Breast epithelium (tissue), 3 donors: ENCODE measurements around the gene UBE2Q2.

Experiments
- CTCF ChIP-seq, 3 donors: fragments of 450-650 bp; IDR thresholded peaks; one replicate each; pipeline ENCODE4 v1.5.1; 2016 to 2017; ENCODE audit warnings: antibody characterized with exemption in 3 of 3, mild to moderate bottlenecking in 3 of 3, moderate library complexity in 3 of 3
- POLR2A ChIP-seq: fragments of 450-650 bp; IDR thresholded peaks from one replicate; pipeline ENCODE4 v1.6.1; 2016; ENCODE audit warnings: antibody characterized with exemption, mild to moderate bottlenecking, moderate library complexity

GRCh38 chr15:75921732-75922703, 78.8 kb downstream of the UBE2Q2 start:
- TF ChIP-seq CTCF (IDR thresholded peaks at IDR 0.05): peak in 1 of 3 donors; percentile 23
- TF ChIP-seq POLR2A: no peak
